ENCODE measurements around the gene YBX2. TPM values are rescaled to one million over a fixed set of nuclear protein-coding genes. Genes with fewer than 3 reads are reported as not detected.

Gene YBX2
- total RNA-seq, 1 donor, result not detected

DNA sequence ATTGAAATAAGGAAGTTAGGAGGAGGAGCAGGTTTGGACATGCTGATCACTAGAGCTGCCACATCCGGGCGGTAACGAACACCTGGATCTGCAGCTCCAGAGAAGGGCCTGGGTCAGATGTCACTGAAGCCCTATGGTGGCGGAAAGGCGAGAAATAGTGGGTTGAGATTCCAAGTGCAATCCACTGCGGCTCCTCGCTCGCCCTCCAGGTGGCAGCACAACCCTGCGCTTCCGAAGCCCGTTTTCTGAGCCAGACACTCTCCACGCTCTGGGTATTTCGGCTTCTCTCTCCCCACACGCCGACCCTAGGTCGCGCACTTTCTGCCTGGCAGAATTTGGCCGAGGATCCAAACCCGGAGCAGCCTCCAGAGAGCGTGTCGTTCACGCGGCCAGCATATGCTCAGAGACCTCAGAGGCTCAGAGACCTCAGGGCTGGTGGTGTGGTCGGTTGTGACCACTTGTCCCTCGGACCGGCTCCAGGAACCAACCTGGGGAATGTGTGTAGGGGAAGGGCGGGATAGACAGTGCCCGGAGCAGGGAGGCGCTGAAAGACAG, 13.8 kb downstream of the YBX2 start:
- Histone ChIP-seq H3K4me1 (ENCODE audit: insufficient read depth, low read length) (peaks cover 27% of the 10 kb centered on the region), H3K4me3 (ENCODE audit: low read length) (no peak overlapping the region), H3K9me3 (ENCODE audit: low read depth, low read length) (no peaks in the 10 kb centered on the region), H3K27me3 (ENCODE audit: insufficient read depth, low read length) (peaks cover 19% of the 10 kb centered on the region)

GRCh38 chr17:7279448-7279847, 15.0 kb downstream of the YBX2 start:
- H3K27me3 ChIP-seq (ENCODE audit: insufficient read depth, low read length), result peaks cover 19% of the 10 kb centered on the region
- H3K9me3 ChIP-seq (ENCODE audit: low read depth, low read length), result no peaks in the 10 kb centered on the region
- H3K4me3 ChIP-seq (ENCODE audit: low read length), result no peak overlapping the region
- peaks cover 27% of the 10 kb centered on the region for H3K4me1 ChIP-seq (ENCODE audit: insufficient read depth, low read length)

- Histone ChIP-seq H3K4me1 (ENCODE audit: insufficient read depth, low read length) (peaks cover 20% of the 10 kb centered on the region), H3K4me3 (ENCODE audit: low read length) (no peak overlapping the region), H3K9me3 (ENCODE audit: low read depth, low read length) (no peaks in the 10 kb centered on the region), H3K27me3 (ENCODE audit: insufficient read depth, low read length) (peaks cover 21% of the 10 kb centered on the region)
Measured at GRCh38 chr17:7266784-7267183, 27.7 kb downstream of the YBX2 start.

DNA sequence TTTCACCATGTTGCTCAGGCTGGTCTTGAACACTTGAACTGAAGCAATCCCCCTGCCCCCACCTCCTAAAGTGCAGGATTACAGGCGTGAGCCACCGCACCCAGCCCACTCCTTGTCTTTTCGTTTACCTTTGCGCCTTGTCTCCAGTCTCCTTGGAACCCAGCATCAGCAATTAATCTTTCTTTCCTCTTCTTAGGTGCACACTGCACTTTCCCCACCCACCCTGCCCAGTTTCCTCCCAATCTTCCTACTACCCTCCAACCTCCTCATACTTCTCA, 30.7 kb downstream of the YBX2 start:
- Histone ChIP-seq H3K27me3 (ENCODE audit: insufficient read depth, low read length) (peaks cover 28% of the 10 kb centered on the region), H3K4me3 (ENCODE audit: low read length) (no peak overlapping the region), H3K4me1 (ENCODE audit: insufficient read depth, low read length) (peaks cover 38% of the 10 kb centered on the region), H3K9me3 (ENCODE audit: low read depth, low read length) (no peaks in the 10 kb centered on the region)

DNA sequence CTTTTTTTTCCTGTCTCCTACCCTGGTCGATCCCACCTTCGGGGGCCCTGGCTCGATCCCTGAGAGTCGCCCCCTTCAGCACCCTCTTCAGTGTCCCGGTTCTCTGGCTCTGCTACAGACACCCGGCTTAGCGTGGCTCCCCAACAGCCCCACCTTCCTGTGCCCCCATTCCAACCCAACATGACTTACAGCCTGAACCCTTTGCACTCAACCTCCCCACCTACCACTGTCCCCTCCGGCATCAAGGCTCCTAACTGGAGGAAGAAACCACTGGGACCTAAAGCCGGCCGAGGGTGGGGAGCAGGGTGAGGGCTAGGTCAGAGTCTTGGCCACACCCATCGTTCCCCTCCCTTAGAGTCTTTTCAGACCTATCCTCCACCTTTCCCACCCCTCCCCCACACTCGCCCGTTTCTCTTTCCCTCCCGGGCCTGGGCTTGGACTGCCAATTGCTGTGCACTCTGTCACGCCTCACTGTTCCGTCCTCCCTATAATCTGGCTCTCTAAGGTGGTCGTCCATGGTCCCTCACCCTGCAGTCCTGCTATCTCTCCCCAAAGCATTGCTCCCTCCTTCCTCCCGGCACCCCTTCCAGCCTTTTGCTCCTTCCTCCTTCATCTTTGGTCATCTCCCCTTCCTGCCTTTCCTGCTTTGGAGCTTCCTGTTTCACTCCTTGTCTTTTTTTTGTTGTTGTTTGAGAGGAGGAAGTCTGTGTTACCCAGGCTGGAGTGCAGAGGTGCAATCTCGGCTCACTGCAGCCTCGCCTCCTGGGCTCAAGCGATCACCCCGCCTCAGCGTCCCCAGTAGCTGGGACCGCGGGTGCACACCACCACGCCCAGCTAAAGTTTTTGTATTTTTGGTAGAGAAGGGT, 31.3 kb downstream of the YBX2 start:
- H3K9me3 ChIP-seq (ENCODE audit: low read depth, low read length), result no peaks in the 10 kb centered on the region
- H3K27me3 ChIP-seq (ENCODE audit: insufficient read depth, low read length), result peaks cover 28% of the 10 kb centered on the region
- peak overlapping the region; percentile 15 for H3K4me3 ChIP-seq (ENCODE audit: low read length)
- peaks cover 38% of the 10 kb centered on the region for H3K4me1 ChIP-seq (ENCODE audit: insufficient read depth, low read length)

- no peaks in the 10 kb centered on the region for H3K9me3 ChIP-seq (ENCODE audit: low read depth, low read length)
- peaks cover 28% of the 10 kb centered on the region for H3K27me3 ChIP-seq (ENCODE audit: insufficient read depth, low read length)
- H3K4me3 ChIP-seq (ENCODE audit: low read length), result peak within 1 kb of the TSS; percentile 30
- peaks cover 38% of the 10 kb centered on the region for H3K4me1 ChIP-seq (ENCODE audit: insufficient read depth, low read length)
Measured at GRCh38 chr17:7262192-7262934, 32.1 kb downstream of the YBX2 start, which contains the start of gene CLDN7. TSS of gene CLDN7 (minus strand) at chr17:7262478. CDS start at chr17:7262043, 435 bp downstream.

- H3K4me1 ChIP-seq (ENCODE audit: insufficient read depth, low read length), result peaks cover 38% of the 10 kb centered on the region
- H3K27me3 ChIP-seq (ENCODE audit: insufficient read depth, low read length), result peaks cover 28% of the 10 kb centered on the region
- H3K4me3 ChIP-seq (ENCODE audit: low read length), result peak overlapping the region; percentile 30
- no peaks in the 10 kb centered on the region for H3K9me3 ChIP-seq (ENCODE audit: low read depth, low read length)
Measured at GRCh38 chr17:7261379-7262191, 32.9 kb downstream of the YBX2 start.

GRCh38 chr17:7260651-7261378, 33.6 kb downstream of the YBX2 start:
- Histone ChIP-seq H3K4me1 (ENCODE audit: insufficient read depth, low read length) (peaks cover 38% of the 10 kb centered on the region), H3K4me3 (ENCODE audit: low read length) (peak overlapping the region; percentile 30), H3K9me3 (ENCODE audit: low read depth, low read length) (no peaks in the 10 kb centered on the region)

GRCh38 chr17:7260151-7260550, 34.3 kb downstream of the YBX2 start:
- Histone ChIP-seq H3K4me1 (ENCODE audit: insufficient read depth, low read length) (peaks cover 38% of the 10 kb centered on the region), H3K9me3 (ENCODE audit: low read depth, low read length) (no peaks in the 10 kb centered on the region), H3K4me3 (ENCODE audit: low read length) (no peak overlapping the region)

More at GRCh38 chr17:7260651-7261378, 33.6 kb downstream of the YBX2 start:
- H3K27me3 ChIP-seq (ENCODE audit: insufficient read depth, low read length), result peaks cover 28% of the 10 kb centered on the region

DNA sequence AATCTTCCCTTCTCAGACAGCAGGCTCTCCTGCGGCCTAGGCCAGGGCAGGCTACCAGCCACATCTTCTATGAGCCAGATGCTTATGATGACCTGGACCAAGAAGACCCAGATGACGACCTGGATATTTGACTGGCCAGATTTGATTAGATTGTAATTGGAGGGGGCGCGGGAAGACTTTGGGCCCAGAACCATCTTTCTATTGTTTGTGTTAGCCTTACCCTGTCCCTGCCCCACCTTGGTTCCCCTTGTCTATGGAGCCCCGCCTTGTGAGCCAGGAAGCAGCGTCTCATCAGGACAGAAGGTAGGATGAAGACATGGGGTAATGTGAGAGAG, 34.9 kb downstream of the YBX2 start:
- no peaks in the 10 kb centered on the region for H3K9me3 ChIP-seq (ENCODE audit: low read depth, low read length)
- peaks cover 27% of the 10 kb centered on the region for H3K27me3 ChIP-seq (ENCODE audit: insufficient read depth, low read length)
- H3K4me3 ChIP-seq (ENCODE audit: low read length), result no peak overlapping the region
- H3K4me1 ChIP-seq (ENCODE audit: insufficient read depth, low read length), result peaks cover 38% of the 10 kb centered on the region

More at GRCh38 chr17:7260151-7260550, 34.3 kb downstream of the YBX2 start:
- peaks cover 28% of the 10 kb centered on the region for H3K27me3 ChIP-seq (ENCODE audit: insufficient read depth, low read length)

DNA sequence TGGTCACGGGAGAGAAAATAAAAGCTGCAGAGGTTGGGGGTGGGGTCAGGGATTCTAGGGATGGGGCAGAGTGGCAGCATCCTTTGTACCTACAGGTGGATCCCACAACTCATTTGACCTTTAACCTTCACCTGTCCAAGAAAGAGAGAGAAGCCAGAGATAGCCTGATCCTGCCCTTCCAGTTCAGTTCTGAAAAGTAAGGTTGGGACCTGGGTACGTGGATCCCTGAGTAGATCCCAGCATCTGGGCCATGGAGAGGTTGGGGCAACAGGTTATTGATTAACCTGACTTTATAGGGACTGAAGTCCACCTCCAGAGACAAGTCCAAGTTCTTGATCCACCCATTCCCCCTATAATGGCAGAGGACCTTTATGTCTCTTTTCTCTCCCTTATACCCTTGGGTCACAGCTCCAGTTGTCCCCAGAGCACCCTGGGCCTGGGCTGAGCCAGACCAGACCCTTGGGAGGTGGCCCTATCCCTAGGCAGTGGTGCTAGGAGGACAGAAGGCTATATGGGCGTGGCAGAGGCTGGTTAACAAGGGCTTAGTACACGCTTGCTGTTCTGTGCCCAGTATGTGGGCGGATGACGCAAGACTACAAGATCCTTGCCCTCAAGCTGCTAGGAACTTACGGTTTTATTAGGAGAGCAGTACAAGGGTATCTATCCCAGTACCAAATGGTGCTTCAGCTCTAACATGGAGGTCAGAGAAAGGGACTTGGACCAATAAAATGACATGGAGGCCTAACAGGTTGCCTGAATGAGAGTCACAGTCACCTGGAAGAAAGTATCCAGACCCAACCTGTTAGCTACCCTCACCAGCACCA, 35.5 kb downstream of the YBX2 start:
- peaks cover 38% of the 10 kb centered on the region for H3K4me1 ChIP-seq (ENCODE audit: insufficient read depth, low read length)
- no peaks in the 10 kb centered on the region for H3K9me3 ChIP-seq (ENCODE audit: low read depth, low read length)
- peaks cover 24% of the 10 kb centered on the region for H3K27me3 ChIP-seq (ENCODE audit: insufficient read depth, low read length)
- no peak overlapping the region for H3K4me3 ChIP-seq (ENCODE audit: low read length)

DNA sequence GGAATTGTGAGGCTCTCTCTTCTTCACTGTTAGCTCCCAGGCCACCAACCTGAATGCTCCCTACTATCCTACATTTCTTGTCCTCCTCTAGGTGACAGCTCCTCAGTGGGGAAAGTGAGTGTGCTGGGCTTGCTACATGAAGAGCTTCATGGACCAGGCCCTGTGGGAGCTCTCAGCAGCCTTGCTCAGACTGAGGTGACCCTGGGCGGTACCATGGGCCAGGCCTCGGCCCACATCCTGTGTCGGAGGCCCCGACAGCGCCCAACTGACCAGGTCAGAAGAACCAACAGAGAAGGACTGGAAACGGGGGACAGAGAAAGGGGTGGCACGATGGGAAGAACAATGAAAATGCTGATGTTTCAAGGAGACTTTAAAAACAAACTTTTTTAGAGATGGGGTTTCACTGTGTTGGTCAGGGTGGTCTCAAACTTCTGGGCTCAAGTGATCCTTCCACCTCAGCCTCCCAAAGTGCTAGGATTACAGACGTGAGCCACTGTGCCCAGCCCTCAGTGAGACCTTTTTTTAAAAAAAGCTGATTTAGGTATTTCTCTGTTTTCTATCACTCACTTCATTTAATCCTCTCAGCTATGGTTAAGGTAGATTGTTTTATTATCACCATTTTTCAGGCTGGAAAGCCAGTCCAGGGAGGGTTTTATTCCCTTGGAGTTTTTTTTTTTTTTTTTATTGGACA, 37.5 kb downstream of the YBX2 start:
- Histone ChIP-seq H3K27me3 (ENCODE audit: insufficient read depth, low read length) (peaks cover 9% of the 10 kb centered on the region), H3K9me3 (ENCODE audit: low read depth, low read length) (no peaks in the 10 kb centered on the region), H3K4me3 (ENCODE audit: low read length) (no peak overlapping the region), H3K4me1 (ENCODE audit: insufficient read depth, low read length) (peaks cover 31% of the 10 kb centered on the region)

GRCh38 chr17:7254511-7254910, 39.9 kb downstream of the YBX2 start:
- peaks cover 33% of the 10 kb centered on the region for H3K4me1 ChIP-seq (ENCODE audit: insufficient read depth, low read length)
- H3K27me3 ChIP-seq (ENCODE audit: insufficient read depth, low read length), result no peaks in the 10 kb centered on the region
- H3K4me3 ChIP-seq (ENCODE audit: low read length), result no peak overlapping the region
- no peaks in the 10 kb centered on the region for H3K9me3 ChIP-seq (ENCODE audit: low read depth, low read length)

Measured in mononuclear cell (primary cell).